ENCODE results near the gene ASIC3.

GRCh38 chr7:151045967-151046366, 2.4 kb upstream of the ASIC3 start:
- TF ChIP-seq POLR2AphosphoS5 (IDR thresholded peaks at IDR 0.05) (no peak), POLR2A (IDR thresholded peaks at IDR 0.05) (no peak), CTCF (IDR thresholded peaks at IDR 0.05) (no peak)

All from transverse colon (tissue), 4 donors.